ENCODE results near the gene HOXA9.

- TF ChIP-seq, protein P1, sequence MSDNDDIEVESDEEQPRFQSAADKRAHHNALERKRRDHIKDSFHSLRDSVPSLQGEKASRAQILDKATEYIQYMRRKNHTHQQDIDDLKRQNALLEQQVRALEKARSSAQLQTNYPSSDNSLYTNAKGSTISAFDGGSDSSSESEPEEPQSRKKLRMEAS (IDR thresholded peaks at IDR 0.05), result no peak
- TF ChIP-seq CTCF (IDR thresholded peaks at IDR 0.05) (no peak), POLR2A (IDR thresholded peaks at IDR 0.05; ENCODE audit: low read length) (no peak), EHMT2 (IDR thresholded peaks at IDR 0.05; ENCODE audit: low read depth) (no peak), NFE2L2 (conservative IDR thresholded peaks at IDR 0.05; ENCODE audit: low read length) (no peak), ZFP36 (IDR thresholded peaks at IDR 0.05; ENCODE audit: borderline replicate concordance, partially characterized antibody) (no peak), EP300 (IDR thresholded peaks at IDR 0.05) (no peak), PBX3 (IDR thresholded peaks at IDR 0.05) (no peak), RFX5 (IDR thresholded peaks at IDR 0.05) (no peak), NR3C1 (IDR thresholded peaks at IDR 0.05) (no peak)
Observed at GRCh38 chr7:27174874-27175625, 9.7 kb upstream of the HOXA9 start.

Data from A549 (cell line).